Muscle layer of duodenum (tissue), 2 donors: ENCODE measurements around the gene GNB1L.
A peak's percentile ranks its signal among the peaks of the same experiment; 100 is the strongest.

ENCODE experiments used
- H3K27ac ChIP-seq: one replicate; pipeline ENCODE4 v1.7.0; 2013; ENCODE audit warnings: mild to moderate bottlenecking, low read length
- H3K27me3 ChIP-seq: one replicate; pipeline ENCODE4 v1.7.0; 2013; ENCODE audit warnings: low read depth, mild to moderate bottlenecking, control low read depth, low read length
- H3K36me3 ChIP-seq, 2 donors: one replicate each; pipeline ENCODE4 v1.7.0; 2013; ENCODE audit warnings: low read length in 2 of 2, control low read depth in 1 of 2, mild to moderate bottlenecking in 1 of 2; ENCODE audit not compliant: insufficient read depth in 2 of 2, control insufficient read depth in 1 of 2
- H3K4me1 ChIP-seq, 2 donors: one replicate each; pipeline ENCODE4 v1.7.0; 2013; ENCODE audit warnings: low read length in 2 of 2, mild to moderate bottlenecking in 2 of 2, control low read depth in 1 of 2, moderate library complexity in 1 of 2; ENCODE audit not compliant: insufficient read depth in 2 of 2, control insufficient read depth in 1 of 2
- H3K4me3 ChIP-seq, 2 donors: one replicate each; pipeline ENCODE4 v1.7.0; 2013; ENCODE audit warnings: low read length in 2 of 2, low read depth in 1 of 2, mild to moderate bottlenecking in 1 of 2
- H3K9me3 ChIP-seq, 2 donors: one replicate each; pipeline ENCODE4 v1.7.0; 2013; ENCODE audit warnings: low read length in 2 of 2, control low read depth in 1 of 2, mild to moderate bottlenecking in 1 of 2; ENCODE audit not compliant: control insufficient read depth in 1 of 2
- donor health status: healthy.

Gene GNB1L

DNA sequence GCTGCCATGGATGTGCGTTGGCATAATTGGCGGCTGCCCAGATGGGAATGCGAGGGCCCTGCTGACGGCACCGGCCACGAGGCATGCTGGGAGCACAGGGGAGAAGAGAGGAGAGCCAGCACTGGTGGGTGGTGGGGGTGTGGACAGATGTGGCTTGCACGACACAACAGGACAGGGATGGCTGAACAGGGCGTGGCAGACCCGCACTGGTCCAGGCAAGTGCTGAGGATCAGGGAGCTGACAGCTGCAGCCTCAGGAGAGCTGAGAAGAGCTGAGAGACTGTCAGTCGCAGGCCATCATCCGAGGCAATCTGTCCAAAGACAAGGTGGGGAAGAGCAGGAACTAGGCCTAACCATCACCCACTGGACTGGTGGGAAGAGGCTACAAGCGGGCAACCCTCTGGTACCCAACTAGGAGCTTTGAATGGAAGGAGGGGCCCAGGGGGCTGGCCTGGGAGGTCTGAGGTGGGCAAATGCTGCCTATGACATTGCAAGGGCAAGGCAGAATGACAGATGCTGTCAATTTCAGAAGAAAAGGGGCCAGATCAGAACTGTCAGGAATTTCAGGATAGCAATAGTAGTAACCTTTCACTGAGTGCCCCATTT, 2.4 kb downstream of the GNB1L start:
- H3K4me1 ChIP-seq: peaks cover 20 to 26% of the 10 kb centered on the region in 2 donors
- no peaks in the 10 kb centered on the region for H3K9me3 ChIP-seq
- H3K4me3 ChIP-seq: peak overlapping the region; percentile 13 to 96
- no peak overlapping the region for H3K27ac ChIP-seq
- peaks cover 15 to 36% of the 10 kb centered on the region in 2 donors for H3K36me3 ChIP-seq
- H3K27me3 ChIP-seq: no peaks in the 10 kb centered on the region

DNA sequence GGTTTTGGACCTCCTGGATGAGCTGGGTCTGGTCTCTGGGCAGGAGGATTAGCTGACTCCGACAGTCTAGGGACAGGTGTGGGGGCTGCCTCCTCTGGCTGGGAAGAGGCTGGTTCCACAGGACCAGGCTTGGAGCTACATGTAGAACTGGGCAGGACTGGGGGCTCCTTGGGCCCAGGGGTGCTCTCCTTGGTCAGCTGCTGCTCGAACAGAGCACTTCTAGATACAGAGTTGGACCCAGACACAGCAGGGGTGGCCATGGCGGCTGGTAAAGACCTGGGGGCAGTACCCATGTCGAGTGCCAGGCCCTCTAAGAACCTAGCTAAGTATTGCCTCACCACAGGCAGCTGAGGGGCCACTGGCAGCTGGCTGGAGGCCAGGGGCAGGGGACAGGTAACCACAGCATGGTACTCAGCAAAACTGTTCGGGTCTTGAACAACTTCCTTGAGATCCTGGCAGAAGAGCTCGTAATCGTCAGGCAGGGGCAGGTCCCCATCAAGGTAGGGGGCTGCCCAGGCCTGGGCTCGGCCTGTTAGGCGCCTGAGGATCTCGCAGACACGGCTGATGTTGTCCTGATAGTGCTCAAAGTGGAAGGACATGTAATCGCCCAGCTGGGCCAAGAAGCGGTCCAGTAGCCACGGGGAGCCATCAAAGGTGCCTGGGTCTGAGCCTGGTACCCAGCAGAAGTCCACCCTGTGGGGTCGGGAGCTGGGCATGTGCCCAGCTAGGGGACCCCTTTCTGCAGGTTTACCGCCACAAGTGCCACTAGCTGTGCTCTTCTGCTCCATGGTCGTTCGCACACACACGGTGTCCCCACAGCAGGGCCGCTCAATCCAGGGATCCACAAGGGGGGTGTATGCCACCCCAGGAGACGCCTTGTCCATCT, 3.1 kb downstream of the GNB1L start:
- H3K36me3 ChIP-seq: peaks cover 15 to 36% of the 10 kb centered on the region in 2 donors
- H3K4me1 ChIP-seq: peaks cover 20 to 26% of the 10 kb centered on the region in 2 donors
- H3K9me3 ChIP-seq: no peaks in the 10 kb centered on the region
- no peak overlapping the region for H3K27ac ChIP-seq
- H3K4me3 ChIP-seq: no peak overlapping the region
- no peaks in the 10 kb centered on the region for H3K27me3 ChIP-seq

DNA sequence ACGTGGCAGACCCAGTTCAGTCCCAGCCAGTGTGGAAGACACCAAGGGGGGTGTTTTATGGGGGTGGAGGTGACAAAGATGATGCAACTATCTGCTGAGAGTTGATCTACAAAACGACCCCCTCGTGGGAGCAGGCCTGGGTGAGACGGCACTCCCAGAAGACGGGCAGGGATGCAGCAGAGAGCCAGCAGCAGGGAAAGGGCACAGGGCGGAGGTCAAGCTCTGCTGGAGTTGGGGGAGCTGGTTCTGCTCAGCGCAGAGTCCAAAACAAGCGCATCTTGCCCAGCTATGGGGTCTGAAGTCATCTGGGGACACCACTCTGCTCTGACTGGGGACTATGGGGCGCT, 3.9 kb downstream of the GNB1L start:
- Histone ChIP-seq H3K27ac (no peak overlapping the region), H3K4me1 (peaks cover 17 to 22% of the 10 kb centered on the region in 2 donors), H3K4me3 (no peak overlapping the region)

DNA sequence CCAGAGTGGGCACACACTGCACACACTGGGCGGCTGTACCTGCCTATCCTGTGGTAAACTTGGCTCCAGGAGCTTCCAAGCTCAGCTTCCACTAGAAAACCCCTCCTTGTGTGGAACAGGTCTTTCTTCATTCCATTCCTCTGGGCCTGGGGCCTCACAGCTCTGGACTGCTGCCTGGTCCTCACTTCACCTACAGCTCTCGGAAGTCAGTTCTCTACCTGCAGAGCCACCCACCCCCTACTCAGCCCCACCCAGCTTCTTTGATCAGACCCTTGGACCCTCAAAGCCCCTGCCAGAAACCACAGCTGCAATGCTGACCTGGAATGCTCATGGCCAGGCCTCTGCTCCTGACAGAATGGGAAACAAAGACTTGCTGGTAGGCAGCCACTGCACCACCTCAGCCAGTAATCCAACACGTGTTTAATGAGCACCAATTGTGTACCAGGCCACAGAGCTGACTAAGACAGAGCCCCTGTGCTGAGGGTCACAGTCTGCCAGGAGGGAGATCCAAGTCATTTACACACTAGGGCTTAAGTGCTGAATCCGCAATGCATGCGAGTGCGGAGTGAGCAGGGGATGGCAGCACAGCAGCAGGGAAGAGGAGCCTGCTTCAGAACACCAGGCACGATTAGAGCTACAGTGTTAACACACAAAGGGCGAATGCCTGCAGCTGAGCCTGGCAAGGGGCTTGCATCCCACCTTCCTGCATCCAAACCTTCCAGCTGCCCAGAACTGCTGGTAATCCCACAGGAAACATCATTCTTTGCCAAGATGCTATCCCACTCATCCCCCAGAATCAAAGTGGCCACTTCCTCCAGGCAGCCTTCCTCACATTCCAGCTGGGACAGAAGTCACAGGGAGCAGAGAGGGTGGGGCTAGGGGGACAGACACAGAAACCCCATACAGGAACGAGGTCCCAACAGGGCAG, 4.6 kb downstream of the GNB1L start:
- H3K27me3 ChIP-seq: no peaks in the 10 kb centered on the region
- peaks cover 14 to 18% of the 10 kb centered on the region in 2 donors for H3K4me1 ChIP-seq
- H3K27ac ChIP-seq: no peak overlapping the region
- no peak overlapping the region for H3K4me3 ChIP-seq
- H3K9me3 ChIP-seq: no peaks in the 10 kb centered on the region
- peaks cover 15 to 32% of the 10 kb centered on the region in 2 donors for H3K36me3 ChIP-seq

More for the DNA sequence above, 3.9 kb downstream of the GNB1L start:
- Histone ChIP-seq H3K27me3 (no peaks in the 10 kb centered on the region), H3K9me3 (no peaks in the 10 kb centered on the region), H3K36me3 (peaks cover 15 to 36% of the 10 kb centered on the region in 2 donors)

DNA sequence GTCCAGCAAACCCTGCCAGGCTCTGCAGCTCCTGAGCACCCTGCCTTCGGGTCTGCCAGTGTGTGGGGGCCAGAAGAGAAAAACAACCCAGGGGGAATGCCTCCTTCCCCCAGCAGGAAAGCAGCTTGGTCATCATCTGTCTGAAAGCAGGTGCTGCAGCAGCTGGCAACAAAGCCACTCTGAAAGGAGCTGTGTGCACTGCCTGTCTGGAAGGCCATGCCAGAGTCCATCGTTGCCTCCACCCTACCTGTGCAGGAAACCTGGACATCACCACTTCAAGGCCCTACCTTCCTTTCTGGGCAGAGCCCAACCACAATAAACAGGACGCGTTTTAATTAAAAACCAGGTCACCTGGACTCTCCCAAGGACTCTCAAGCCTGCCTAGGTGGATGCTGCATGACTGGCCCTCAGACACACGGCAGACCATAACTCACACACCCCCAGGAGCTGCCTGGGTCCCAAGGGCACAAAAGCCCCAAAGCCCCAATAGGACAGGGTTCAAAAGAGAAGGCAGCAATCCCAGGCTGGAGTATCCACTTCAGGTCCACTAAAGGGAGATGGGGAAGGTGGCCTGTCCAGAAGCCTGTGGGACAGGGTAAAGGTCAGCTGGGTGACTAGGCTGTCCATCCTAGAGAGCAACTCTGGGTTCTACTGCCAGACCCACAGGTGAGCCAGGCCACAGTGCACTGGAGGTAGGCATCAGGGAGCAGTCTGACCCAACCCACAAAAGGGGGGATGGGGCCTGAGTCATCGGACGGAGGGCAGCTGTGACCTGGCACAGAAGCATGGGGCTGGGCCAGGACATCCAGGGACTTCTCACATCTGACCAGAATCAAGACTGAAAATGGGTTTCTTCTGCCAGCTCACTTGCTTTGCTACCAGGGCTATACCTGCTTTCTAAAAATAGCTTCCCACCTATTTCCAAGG, 6.1 kb downstream of the GNB1L start:
- H3K4me3 ChIP-seq: no peak overlapping the region
- H3K27me3 ChIP-seq: no peaks in the 10 kb centered on the region
- no peaks in the 10 kb centered on the region for H3K9me3 ChIP-seq
- peaks cover 10 to 14% of the 10 kb centered on the region in 2 donors for H3K4me1 ChIP-seq
- peak overlapping the region; percentile 29 for H3K27ac ChIP-seq
- H3K36me3 ChIP-seq: peaks cover 15 to 30% of the 10 kb centered on the region in 2 donors

DNA sequence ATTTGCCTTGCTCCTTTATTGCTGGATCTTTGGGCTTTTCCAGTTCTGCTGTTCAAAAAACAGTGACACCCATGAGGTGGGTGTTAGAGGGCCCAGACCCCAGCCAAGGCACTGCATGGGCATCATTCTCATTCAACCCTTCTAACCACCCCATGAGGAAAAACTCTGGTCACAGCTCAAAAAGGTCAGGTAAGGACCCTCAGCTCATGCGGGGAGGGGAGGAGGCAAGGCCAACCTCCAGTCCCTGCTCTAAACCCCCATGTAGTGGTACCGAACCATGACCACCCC, 7.4 kb downstream of the GNB1L start:
- no peak overlapping the region for H3K27ac ChIP-seq
- H3K4me3 ChIP-seq: no peak overlapping the region
- H3K4me1 ChIP-seq: peaks cover 0 to under 1% of the 10 kb centered on the region in 2 donors
- no peaks in the 10 kb centered on the region for H3K27me3 ChIP-seq
- H3K9me3 ChIP-seq: no peaks in the 10 kb centered on the region
- peaks cover 15 to 29% of the 10 kb centered on the region in 2 donors for H3K36me3 ChIP-seq

DNA sequence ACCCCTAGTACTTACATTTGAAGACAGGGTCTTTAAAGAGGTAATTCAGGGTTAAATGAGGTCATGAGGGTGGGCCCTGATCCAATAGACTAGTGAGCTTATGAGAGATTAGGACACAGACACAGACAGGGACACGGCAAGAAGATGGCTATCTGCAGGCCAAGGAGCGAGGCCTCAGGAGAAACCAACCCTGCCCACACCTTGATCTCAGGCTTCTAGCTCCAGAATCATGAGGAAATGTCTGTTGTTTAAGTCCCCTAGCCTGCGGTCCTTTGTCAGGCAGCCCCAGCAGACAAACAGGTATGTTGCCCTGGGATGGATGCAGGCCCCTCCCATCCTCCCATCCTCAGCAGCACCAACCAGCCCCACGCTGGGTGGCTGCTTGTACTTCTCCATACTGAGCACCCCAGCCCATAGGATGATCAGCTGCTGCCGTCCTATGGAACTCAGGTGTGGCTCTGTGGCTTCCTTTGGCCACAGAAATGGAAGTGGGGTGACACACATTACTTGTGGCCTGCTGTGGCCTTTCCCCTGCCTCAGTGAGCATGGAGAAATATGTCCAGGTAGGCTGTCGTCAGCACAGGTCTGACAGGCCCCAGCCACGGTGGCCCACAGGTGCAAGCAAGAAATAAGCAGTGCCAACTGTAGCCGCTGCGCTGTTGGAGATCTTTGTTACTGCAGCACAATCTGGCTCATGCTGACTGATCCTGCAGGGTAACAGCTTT, 7.9 kb downstream of the GNB1L start:
- Histone ChIP-seq H3K9me3 (no peaks in the 10 kb centered on the region), H3K36me3 (peaks cover 13 to 24% of the 10 kb centered on the region in 2 donors), H3K27ac (no peak overlapping the region), H3K4me1 (no peaks in the 10 kb centered on the region), H3K4me3 (no peak overlapping the region), H3K27me3 (no peaks in the 10 kb centered on the region)

DNA sequence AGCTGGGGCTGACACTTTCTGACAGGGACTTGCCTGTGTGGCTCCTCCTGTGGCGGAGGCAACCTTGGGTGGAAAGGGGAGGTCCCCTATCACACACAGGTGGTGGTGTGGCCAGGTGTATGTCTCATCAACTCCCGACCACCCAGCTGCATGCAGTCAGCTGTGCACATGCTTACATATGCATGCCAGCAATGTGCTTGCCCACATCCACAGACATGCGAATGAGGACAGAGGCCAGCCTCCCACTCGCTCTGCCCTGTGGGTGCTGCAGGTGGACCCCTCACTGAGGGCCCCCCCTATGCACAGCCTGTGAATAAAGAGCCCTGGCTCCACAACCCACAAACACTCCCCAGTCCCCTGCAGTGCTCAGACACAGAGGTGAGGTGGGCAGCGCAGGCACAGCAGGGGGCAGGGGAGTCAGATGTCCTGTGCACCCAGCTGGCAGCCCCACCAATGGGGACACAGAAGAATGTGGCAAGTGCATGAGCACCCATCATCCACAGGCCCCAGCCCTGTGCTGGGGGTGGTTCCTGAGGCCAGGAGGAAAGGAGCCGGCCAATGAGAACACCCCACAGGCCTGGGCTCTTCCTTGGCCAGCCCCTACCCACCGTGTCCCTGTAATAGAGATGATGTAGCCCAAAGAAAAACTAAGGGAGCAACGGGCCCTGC, 9.5 kb downstream of the GNB1L start:
- Histone ChIP-seq H3K9me3 (no peaks in the 10 kb centered on the region), H3K4me3 (no peak overlapping the region), H3K27ac (no peak overlapping the region), H3K36me3 (peaks cover 2 to 10% of the 10 kb centered on the region in 2 donors), H3K27me3 (no peaks in the 10 kb centered on the region), H3K4me1 (no peaks in the 10 kb centered on the region)

DNA sequence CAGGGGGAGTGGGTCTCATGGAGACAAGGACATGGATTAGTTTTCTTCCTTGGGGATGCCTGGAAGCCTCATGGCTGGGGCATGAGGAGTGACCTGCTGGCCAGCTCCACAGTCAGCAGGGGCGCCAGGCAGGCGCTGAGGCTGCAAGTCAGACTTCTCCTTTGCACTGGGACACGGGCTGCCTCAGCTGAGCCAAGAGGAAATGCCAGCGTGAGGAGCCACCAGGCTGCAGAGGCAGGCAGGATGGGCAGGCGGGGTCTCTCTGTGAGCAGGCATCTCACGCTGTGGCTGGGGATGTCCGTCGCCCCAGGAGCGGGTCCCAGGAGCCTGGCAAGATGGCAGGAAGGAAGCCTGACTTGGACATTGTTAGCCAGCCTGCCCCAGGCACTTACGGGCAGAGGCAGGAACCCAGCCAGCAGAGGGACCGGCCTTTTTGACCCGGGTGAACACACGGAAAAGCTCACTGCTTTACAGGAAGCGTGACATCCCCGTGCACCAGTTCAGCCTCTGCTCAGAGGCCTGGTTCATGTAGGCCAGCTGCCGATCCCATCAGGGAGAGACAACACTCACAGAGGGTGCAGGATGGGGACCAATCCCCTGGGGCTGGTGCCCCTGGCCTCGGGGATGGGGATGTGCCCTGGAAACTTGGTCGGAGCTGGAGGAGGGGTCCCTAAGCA, 10.2 kb downstream of the GNB1L start:
- H3K4me1 ChIP-seq: no peaks in the 10 kb centered on the region
- H3K4me3 ChIP-seq: no peak overlapping the region
- H3K27ac ChIP-seq: no peak overlapping the region
- H3K36me3 ChIP-seq: peaks cover 0 to 4% of the 10 kb centered on the region in 2 donors
- H3K9me3 ChIP-seq: no peaks in the 10 kb centered on the region
- H3K27me3 ChIP-seq: no peaks in the 10 kb centered on the region
